HepG2 (cell line): ENCODE data around the gene PELO. TPM values are rescaled to one million over a fixed set of nuclear protein-coding genes. Genes with fewer than 3 reads are reported as not detected.

Experiments used
- ATF1 ChIP-seq: IDR thresholded peaks from 2 replicates; pipeline ENCODE4 v1.6.1; 2016; ENCODE audit warnings: mild to moderate bottlenecking, control low read depth
- CBX1 ChIP-seq: IDR thresholded peaks from one replicate; pipeline ENCODE4 v1.6.1; 2016; ENCODE audit warnings: antibody characterized with exemption, low read depth
- FOXA1 ChIP-seq, 2 experiments: fragments of 450-650 bp in 1 of 2; sonication (generic) in 1 of 2; formaldehyde crosslinking in 1 of 2; IDR thresholded peaks; 2 replicates each; pipeline versions ENCODE4 v1.4.0 to v1.6.1; 2016 to 2020; ENCODE audit warnings: missing genetic modification reagents in 1 of 2
- FOXK1 ChIP-seq: sonication (generic); formaldehyde crosslinking; IDR thresholded peaks from 2 replicates; pipeline ENCODE4 v1.4.0; 2020; ENCODE audit warnings: low read depth, missing genetic modification reagents, borderline replicate concordance
- GTF2F1 ChIP-seq: fragments of 150-350 bp; IDR thresholded peaks from 2 replicates; pipeline ENCODE4 v1.6.1; 2014; ENCODE audit warnings: low read length
- GZF1 ChIP-seq: sonication (generic); formaldehyde crosslinking; IDR thresholded peaks from 2 replicates; pipeline ENCODE4 v1.5.1; 2020; ENCODE audit warnings: mild to moderate bottlenecking, missing genetic modification reagents
- HDAC1 ChIP-seq: sonication (generic); formaldehyde crosslinking; IDR thresholded peaks from 2 replicates; pipeline ENCODE4 v1.5.1; 2020; ENCODE audit warnings: mild to moderate bottlenecking, missing genetic modification reagents
- HDAC2 ChIP-seq: sonication (generic); formaldehyde crosslinking; IDR thresholded peaks from 2 replicates; pipeline ENCODE4 v1.4.0; 2020; ENCODE audit warnings: missing genetic modification reagents
- KLF16 ChIP-seq, 2 experiments: sonication (generic) in 1 of 2; formaldehyde crosslinking in 1 of 2; IDR thresholded peaks; 2 replicates each; pipeline versions ENCODE4 v1.6.1 to v1.8.0; 2016 to 2023; ENCODE audit warnings: missing genetic modification reagents in 2 of 2, missing compliant biosample characterization in 1 of 2
- KMT2B ChIP-seq: IDR thresholded peaks from 2 replicates; pipeline ENCODE4 v1.6.1; 2016; ENCODE audit warnings: missing genetic modification reagents, missing compliant biosample characterization
- NCOR1 ChIP-seq: fragments of 200-600 bp; sonication (generic); IDR thresholded peaks from 2 replicates; pipeline ENCODE4 v1.7.0; 2017; ENCODE audit warnings: antibody characterized with exemption, low read length, borderline replicate concordance
- NR2F6 ChIP-seq, 2 experiments: IDR thresholded peaks; 2 replicates each; pipeline ENCODE4 v1.6.1; 2016; ENCODE audit warnings: antibody characterized with exemption in 1 of 2, mild to moderate bottlenecking in 1 of 2
- PPARG ChIP-seq: conservative IDR thresholded peaks from 2 replicates; pipeline ENCODE4 v1.6.1; 2016; ENCODE audit warnings: missing biosample characterization, missing genetic modification reagents
- RAD51 ChIP-seq: fragments of 450-650 bp; IDR thresholded peaks from 2 replicates; pipeline ENCODE4 v1.6.1; 2016; ENCODE audit warnings: borderline replicate concordance
- RNF2 ChIP-seq: fragments of 450-650 bp; conservative IDR thresholded peaks from 2 replicates; pipeline ENCODE4 v1.6.1; 2016; ENCODE audit warnings: low read depth
- SSRP1 ChIP-seq: IDR thresholded peaks from 2 replicates; pipeline ENCODE4 v1.6.1; 2016; ENCODE audit warnings: control low read depth
- SUZ12 ChIP-seq: fragments of 150-350 bp; IDR thresholded peaks from 2 replicates; pipeline ENCODE4 v1.6.1; 2014; ENCODE audit warnings: low read depth, low read length
- TAF1 ChIP-seq: sonication (generic); formaldehyde crosslinking; IDR thresholded peaks from 2 replicates; pipeline ENCODE4 v1.4.0; 2020; ENCODE audit warnings: missing genetic modification reagents
- ZNF260 ChIP-seq: sonication (generic); formaldehyde crosslinking; IDR thresholded peaks from 2 replicates; pipeline ENCODE4 v1.4.0; 2020; ENCODE audit warnings: missing genetic modification reagents, low read depth, mild to moderate bottlenecking, borderline replicate concordance
- ZNF282 ChIP-seq: fragments of 450-650 bp; IDR thresholded peaks from 2 replicates; pipeline ENCODE4 v1.6.1; 2018; ENCODE audit not compliant: partially characterized antibody
- ZNF292 ChIP-seq: sonication (generic); formaldehyde crosslinking; IDR thresholded peaks from 2 replicates; pipeline ENCODE4 v1.8.1; 2022; ENCODE audit warnings: mild to moderate bottlenecking, low read depth, missing genetic modification reagents, borderline replicate concordance
- ZNF33A ChIP-seq: sonication (generic); formaldehyde crosslinking; IDR thresholded peaks from 2 replicates; pipeline ENCODE4 v1.5.1; 2020; ENCODE audit warnings: missing genetic modification reagents, mild to moderate bottlenecking, moderate library complexity, borderline replicate concordance
- polyA plus RNA-seq, 8 experiments: library from polyadenylated mRNA; depleted of rRNA in 3 of 8; stranded (reverse) in 7 of 8; unstranded in 1 of 8; fragments of >200 nt; fragmentation: Illumina TruSeq in 4 of 8; extraction: Trizol in 4 of 8; gene quantifications; 2 replicates each; pipeline versions ENCODE4 v1.2.1 to v1.2.3, GENCODE V29; 2011 to 2016; ENCODE audit warnings: low read depth in 4 of 8, missing spikeins in 1 of 8, mixed read lengths in 1 of 8; ENCODE audit not compliant: insufficient read depth in 1 of 8
- total RNA-seq, 5 experiments: library from RNA; depleted of rRNA; stranded (reverse); fragments of >200 nt; fragmentation: Illumina TruSeq; extraction: Trizol; gene quantifications; 2 replicates each; pipeline ENCODE4 v1.2.3, GENCODE V29; 2016; ENCODE audit warnings: low read depth in 1 of 5
- TF ChIP-seq, protein P1 (sequence below): sonication (generic); formaldehyde crosslinking; IDR thresholded peaks from 2 replicates; pipeline ENCODE4 v1.5.1; 2020; ENCODE audit warnings: missing genetic modification reagents, mild to moderate bottlenecking, borderline replicate concordance
- TF ChIP-seq, protein P2 (sequence below): sonication (generic); formaldehyde crosslinking; IDR thresholded peaks from 2 replicates; pipeline ENCODE4 v1.4.0; 2020; ENCODE audit warnings: low read depth, missing genetic modification reagents

The PELO gene
- total and polyA plus RNA-seq, 2 of the 13 experiments (the other 11 are each of a cell fraction or from before 2014, with no cell fraction given) = 19.0 to 23.9 TPM

DNA sequence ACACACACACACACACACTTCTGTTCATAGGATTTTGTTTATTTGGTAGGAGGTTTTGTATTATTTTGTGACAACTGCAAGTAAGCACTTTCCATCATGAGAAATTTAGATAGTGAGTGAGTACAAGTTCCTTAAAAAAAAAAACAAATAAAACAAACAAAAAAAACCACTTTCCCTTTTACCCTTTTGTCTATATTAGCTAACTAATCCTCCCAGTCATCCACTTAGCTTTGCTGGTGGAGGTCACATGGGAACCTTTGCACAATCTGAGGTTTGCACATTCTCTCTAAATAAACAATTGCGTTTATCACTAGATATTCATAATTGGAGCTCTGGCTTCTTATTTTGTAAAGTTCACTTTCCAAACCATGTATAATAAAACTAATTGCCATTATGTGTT lies 6.8 kb downstream of the PELO start (continued):
- TF ChIP-seq, protein P1, sequence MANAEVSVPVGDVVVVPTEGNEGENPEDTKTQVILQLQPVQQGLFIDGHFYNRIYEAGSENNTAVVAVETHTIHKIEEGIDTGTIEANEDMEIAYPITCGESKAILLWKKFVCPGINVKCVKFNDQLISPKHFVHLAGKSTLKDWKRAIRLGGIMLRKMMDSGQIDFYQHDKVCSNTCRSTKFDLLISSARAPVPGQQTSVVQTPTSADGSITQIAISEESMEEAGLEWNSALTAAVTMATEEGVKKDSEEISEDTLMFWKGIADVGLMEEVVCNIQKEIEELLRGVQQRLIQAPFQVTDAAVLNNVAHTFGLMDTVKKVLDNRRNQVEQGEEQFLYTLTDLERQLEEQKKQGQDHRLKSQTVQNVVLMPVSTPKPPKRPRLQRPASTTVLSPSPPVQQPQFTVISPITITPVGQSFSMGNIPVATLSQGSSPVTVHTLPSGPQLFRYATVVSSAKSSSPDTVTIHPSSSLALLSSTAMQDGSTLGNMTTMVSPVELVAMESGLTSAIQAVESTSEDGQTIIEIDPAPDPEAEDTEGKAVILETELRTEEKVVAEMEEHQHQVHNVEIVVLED (CRISPR knock-in tag) = no peak
- TF ChIP-seq HDAC1 (CRISPR knock-in tag) (no peak), CBX1 (no peak), ZNF292 (no peak), RNF2 (no peak), KLF16 (CRISPR knock-in tag; IDR thresholded peaks at IDR 0.05) (no peak), ZNF260 (CRISPR knock-in tag) (no peak), SUZ12 (no peak), PPARG (CRISPR knock-in tag) (peak; percentile 85), ATF1 (CRISPR knock-in tag) (peak; percentile 31; the same call in 1 of the 2 replicates), ZNF33A (CRISPR knock-in tag) (no peak), SSRP1 (CRISPR knock-in tag) (no peak), NCOR1 (peak; percentile 70; the same call in 1 of the 2 replicates), GZF1 (no peak), GTF2F1 (no peak), KMT2B (0 out of 2 replicates have a peak, but pooled peaks have one; percentile 25), TAF1 (CRISPR knock-in tag) (no peak), FOXK1 (0 out of 2 replicates have a peak, but pooled peaks have one; percentile 43), HDAC2 (CRISPR knock-in tag) (peak; percentile 17; the same call in 1 of the 2 replicates), NR2F6 (IDR thresholded peaks at IDR 0.05) (peak; percentile 28; the same call in 1 of the 2 replicates), NR2F6 (CRISPR knock-in tag; IDR thresholded peaks at IDR 0.05) (no peak), FOXA1 (IDR thresholded peaks at IDR 0.05) (no peak), FOXA1 (CRISPR knock-in tag; IDR thresholded peaks at IDR 0.05) (peak; percentile 49; the same call in 1 of the 2 replicates), RAD51 (peak; percentile 14; the same call in 1 of the 2 replicates), ZNF282 (no peak)
- TF ChIP-seq, protein P2, sequence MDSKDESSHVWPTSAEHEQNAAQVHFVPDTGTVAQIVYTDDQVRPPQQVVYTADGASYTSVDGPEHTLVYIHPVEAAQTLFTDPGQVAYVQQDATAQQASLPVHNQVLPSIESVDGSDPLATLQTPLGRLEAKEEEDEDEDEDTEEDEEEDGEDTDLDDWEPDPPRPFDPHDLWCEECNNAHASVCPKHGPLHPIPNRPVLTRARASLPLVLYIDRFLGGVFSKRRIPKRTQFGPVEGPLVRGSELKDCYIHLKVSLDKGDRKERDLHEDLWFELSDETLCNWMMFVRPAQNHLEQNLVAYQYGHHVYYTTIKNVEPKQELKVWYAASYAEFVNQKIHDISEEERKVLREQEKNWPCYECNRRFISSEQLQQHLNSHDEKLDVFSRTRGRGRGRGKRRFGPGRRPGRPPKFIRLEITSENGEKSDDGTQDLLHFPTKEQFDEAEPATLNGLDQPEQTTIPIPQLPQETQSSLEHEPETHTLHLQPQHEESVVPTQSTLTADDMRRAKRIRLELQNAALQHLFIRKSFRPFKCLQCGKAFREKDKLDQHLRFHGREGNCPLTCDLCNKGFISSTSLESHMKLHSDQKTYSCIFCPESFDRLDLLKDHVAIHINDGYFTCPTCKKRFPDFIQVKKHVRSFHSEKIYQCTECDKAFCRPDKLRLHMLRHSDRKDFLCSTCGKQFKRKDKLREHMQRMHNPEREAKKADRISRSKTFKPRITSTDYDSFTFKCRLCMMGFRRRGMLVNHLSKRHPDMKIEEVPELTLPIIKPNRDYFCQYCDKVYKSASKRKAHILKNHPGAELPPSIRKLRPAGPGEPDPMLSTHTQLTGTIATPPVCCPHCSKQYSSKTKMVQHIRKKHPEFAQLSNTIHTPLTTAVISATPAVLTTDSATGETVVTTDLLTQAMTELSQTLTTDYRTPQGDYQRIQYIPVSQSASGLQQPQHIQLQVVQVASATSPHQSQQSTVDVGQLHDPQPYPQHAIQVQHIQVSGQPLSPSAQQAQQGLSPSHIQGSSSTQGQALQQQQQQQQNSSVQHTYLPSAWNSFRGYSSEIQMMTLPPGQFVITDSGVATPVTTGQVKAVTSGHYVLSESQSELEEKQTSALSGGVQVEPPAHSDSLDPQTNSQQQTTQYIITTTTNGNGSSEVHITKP (CRISPR knock-in tag) = no peak
